ENCODE data around the gene EBF3.

DNA sequence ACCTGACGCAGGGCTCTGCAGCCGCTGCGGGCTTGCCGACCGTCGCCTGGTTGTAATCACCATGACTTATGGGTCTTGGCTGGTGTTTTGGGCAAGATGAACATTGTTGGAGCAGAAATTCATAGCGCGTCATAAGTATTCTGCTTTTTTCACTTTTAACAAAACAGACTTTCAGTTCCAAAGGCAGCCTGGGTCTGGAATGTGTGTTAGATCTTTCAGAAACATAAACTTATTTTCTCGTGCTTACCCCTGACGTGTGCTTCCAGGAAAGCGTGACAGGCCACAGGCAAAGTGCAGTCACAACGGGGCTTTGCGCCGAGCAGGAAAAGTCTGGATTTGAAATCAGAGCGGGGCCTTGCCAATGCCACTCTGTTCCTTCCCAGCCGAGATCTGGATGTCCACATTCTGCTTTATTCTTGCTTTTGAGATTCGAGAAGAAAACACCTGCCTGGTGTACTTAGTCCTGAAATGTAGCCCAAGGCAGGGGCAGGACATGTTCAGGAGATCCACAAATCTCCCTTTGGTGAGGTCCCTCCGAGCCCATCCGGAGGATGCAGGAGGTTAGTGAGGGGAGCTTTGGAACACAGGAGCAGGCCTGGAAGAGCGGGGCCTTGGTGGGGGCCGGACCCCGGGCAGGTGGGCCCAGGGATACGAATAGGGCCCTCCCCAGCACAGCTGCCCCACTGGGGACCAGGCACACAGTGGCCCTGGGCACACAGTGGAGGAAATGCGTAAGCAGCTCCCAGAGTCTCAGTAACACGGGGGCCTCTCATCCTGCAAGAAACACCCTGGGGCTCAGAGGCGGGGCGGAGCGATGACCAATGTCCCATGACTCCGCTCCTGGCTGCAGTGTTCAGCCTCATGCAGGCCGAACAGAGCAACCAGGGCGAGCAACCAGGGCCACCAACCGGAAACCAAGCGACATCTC lies 49.5 kb upstream of the EBF3 start:
- TF ChIP-seq, protein P1, sequence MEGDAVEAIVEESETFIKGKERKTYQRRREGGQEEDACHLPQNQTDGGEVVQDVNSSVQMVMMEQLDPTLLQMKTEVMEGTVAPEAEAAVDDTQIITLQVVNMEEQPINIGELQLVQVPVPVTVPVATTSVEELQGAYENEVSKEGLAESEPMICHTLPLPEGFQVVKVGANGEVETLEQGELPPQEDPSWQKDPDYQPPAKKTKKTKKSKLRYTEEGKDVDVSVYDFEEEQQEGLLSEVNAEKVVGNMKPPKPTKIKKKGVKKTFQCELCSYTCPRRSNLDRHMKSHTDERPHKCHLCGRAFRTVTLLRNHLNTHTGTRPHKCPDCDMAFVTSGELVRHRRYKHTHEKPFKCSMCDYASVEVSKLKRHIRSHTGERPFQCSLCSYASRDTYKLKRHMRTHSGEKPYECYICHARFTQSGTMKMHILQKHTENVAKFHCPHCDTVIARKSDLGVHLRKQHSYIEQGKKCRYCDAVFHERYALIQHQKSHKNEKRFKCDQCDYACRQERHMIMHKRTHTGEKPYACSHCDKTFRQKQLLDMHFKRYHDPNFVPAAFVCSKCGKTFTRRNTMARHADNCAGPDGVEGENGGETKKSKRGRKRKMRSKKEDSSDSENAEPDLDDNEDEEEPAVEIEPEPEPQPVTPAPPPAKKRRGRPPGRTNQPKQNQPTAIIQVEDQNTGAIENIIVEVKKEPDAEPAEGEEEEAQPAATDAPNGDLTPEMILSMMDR (IDR thresholded peaks at IDR 0.05) = no peak
- no peak for TF ChIP-seq POLR2A (IDR thresholded peaks at IDR 0.05)
